ENCODE measurements around the gene SLC35A2. TPM values are rescaled to one million over a fixed set of nuclear protein-coding genes. Genes with fewer than 3 reads are reported as not detected.
"Not testable (repeated sequence)": the region's sequence is repeated elsewhere in the genome, so short reads cannot be mapped to it uniquely, and the experiment has no call there.

The SLC35A2 gene
- total and polyA plus RNA-seq, 2 experiments from 2014 or later: 40.8 to 95.9 TPM

GRCh38 chrX:48890296-48890925 lies 21.0 kb downstream of the SLC35A2 start:
- Histone ChIP-seq H4K20me1 (ENCODE audit: insufficient read depth, poor library complexity, severe bottlenecking) (no peaks in the 10 kb centered on the region), H3K36me3 (replicated peaks; ENCODE audit: insufficient read depth, low read depth) (no peaks in the 10 kb centered on the region), H3K9me2 (replicated peaks; ENCODE audit: insufficient read depth) (no peaks in the 10 kb centered on the region), H3K4me1 (ENCODE audit: insufficient read depth) (peaks cover 5% of the 10 kb centered on the region), H3K4me3 (peak overlapping the region; percentile 44), H3K27ac (peak overlapping the region; percentile 80), H3K4me2 (peak overlapping the region; percentile 82), H3K9me3 (ENCODE audit: low read depth) (no peaks in the 10 kb centered on the region), H2AFZ (peak overlapping the region; percentile 46), H3K27me3 (no peaks in the 10 kb centered on the region), H3K79me2 (peaks cover 3% of the 10 kb centered on the region)
- no peak for DNase-seq (ENCODE audit: low spot score)
- 68% methylated on average over 15 of the region's 15 CpGs for WGBS (ENCODE audit: low lambda C conversion rate, missing lambda C conversion rate)
- no peak for TF ChIP-seq EZH2 (IDR thresholded peaks at IDR 0.05; ENCODE audit: borderline replicate concordance)
- TF ChIP-seq CTCF (IDR thresholded peaks at IDR 0.05; ENCODE audit: poor library complexity): no peak
- no peak for TF ChIP-seq EZH2phosphoT487 (IDR thresholded peaks at IDR 0.05; ENCODE audit: low read depth, severe bottlenecking, unreplicated experiment)

- 75% methylated on average over 5 of the region's 5 CpGs for WGBS (ENCODE audit: low lambda C conversion rate, missing lambda C conversion rate)
- H3K4me3 ChIP-seq; H3K4me2 ChIP-seq; H3K9me2 ChIP-seq (replicated peaks; ENCODE audit: insufficient read depth); H3K4me1 ChIP-seq (ENCODE audit: insufficient read depth); DNase-seq (ENCODE audit: low spot score); H3K79me2 ChIP-seq; H3K27ac ChIP-seq; H3K27me3 ChIP-seq; H3K36me3 ChIP-seq (replicated peaks; ENCODE audit: insufficient read depth, low read depth); H4K20me1 ChIP-seq (ENCODE audit: insufficient read depth, poor library complexity, severe bottlenecking); H2AFZ ChIP-seq; H3K9me3 ChIP-seq (ENCODE audit: low read depth): not testable (repeated sequence)
Measured at GRCh38 chrX:48886586-48886985, 24.9 kb downstream of the SLC35A2 start.

GRCh38 chrX:48883729-48884128 lies 27.7 kb downstream of the SLC35A2 start:
- no peak for TF ChIP-seq EZH2phosphoT487 (IDR thresholded peaks at IDR 0.05; ENCODE audit: low read depth, severe bottlenecking, unreplicated experiment)
- no peak for TF ChIP-seq EZH2 (IDR thresholded peaks at IDR 0.05; ENCODE audit: borderline replicate concordance)
- TF ChIP-seq CTCF (IDR thresholded peaks at IDR 0.05; ENCODE audit: poor library complexity): no peak
- Histone ChIP-seq H3K4me2 (no peak overlapping the region), H3K27me3 (no peaks in the 10 kb centered on the region), H3K36me3 (replicated peaks; ENCODE audit: insufficient read depth, low read depth) (no peaks in the 10 kb centered on the region), H4K20me1 (ENCODE audit: insufficient read depth, poor library complexity, severe bottlenecking) (no peaks in the 10 kb centered on the region), H3K27ac (no peak overlapping the region), H3K4me1 (ENCODE audit: insufficient read depth) (no peaks in the 10 kb centered on the region), H3K4me3 (no peak overlapping the region), H3K79me2 (no peaks in the 10 kb centered on the region), H3K9me2 (replicated peaks; ENCODE audit: insufficient read depth) (no peaks in the 10 kb centered on the region), H2AFZ (no peak overlapping the region), H3K9me3 (ENCODE audit: low read depth) (no peaks in the 10 kb centered on the region)
- WGBS (ENCODE audit: low lambda C conversion rate, missing lambda C conversion rate): 80% methylated on average over 10 of the region's 10 CpGs
- no peak for DNase-seq (ENCODE audit: low spot score)

GRCh38 chrX:48876944-48877343 lies 34.5 kb downstream of the SLC35A2 start:
- H3K4me2 ChIP-seq; H3K9me2 ChIP-seq (replicated peaks; ENCODE audit: insufficient read depth); DNase-seq (ENCODE audit: low spot score); H2AFZ ChIP-seq; H3K4me3 ChIP-seq; H3K79me2 ChIP-seq; H4K20me1 ChIP-seq (ENCODE audit: insufficient read depth, poor library complexity, severe bottlenecking); H3K27ac ChIP-seq; H3K9me3 ChIP-seq (ENCODE audit: low read depth); H3K36me3 ChIP-seq (replicated peaks; ENCODE audit: insufficient read depth, low read depth); H3K27me3 ChIP-seq; H3K4me1 ChIP-seq (ENCODE audit: insufficient read depth): not testable (repeated sequence)
- WGBS (ENCODE audit: low lambda C conversion rate, missing lambda C conversion rate): 58% methylated on average over 4 of the region's 4 CpGs

GRCh38 chrX:48872017-48872416 lies 39.4 kb downstream of the SLC35A2 start:
- 84% methylated on average over 2 of the region's 2 CpGs for WGBS (ENCODE audit: low lambda C conversion rate, missing lambda C conversion rate)
- H3K4me1 ChIP-seq (ENCODE audit: insufficient read depth); H3K9me3 ChIP-seq (ENCODE audit: low read depth); H4K20me1 ChIP-seq (ENCODE audit: insufficient read depth, poor library complexity, severe bottlenecking); H3K27me3 ChIP-seq; H3K9me2 ChIP-seq (replicated peaks; ENCODE audit: insufficient read depth); DNase-seq (ENCODE audit: low spot score); H2AFZ ChIP-seq; H3K4me3 ChIP-seq; H3K36me3 ChIP-seq (replicated peaks; ENCODE audit: insufficient read depth, low read depth); H3K4me2 ChIP-seq; H3K27ac ChIP-seq; H3K79me2 ChIP-seq: not testable (repeated sequence)
